HCT116 (cell line): ENCODE measurements around the gene WNT1. TPM values are rescaled to one million over a fixed set of nuclear protein-coding genes. Genes with fewer than 3 reads are reported as not detected.
A peak's percentile ranks its signal among the peaks of the same experiment; 100 is the strongest.

Experiments
- ATAC-seq: fragments of 200-7000 bp; cut with Tn5 transposase; 2 replicates; pipeline ENCODE4 v1.9.1; 2020; ENCODE audit warnings: mild to moderate bottlenecking, moderate library complexity
- BruUV-seq: library from RNA; stranded (reverse); fragments of 400-500 nt; replicated peaks from 2 replicates; lab custom pipeline; 2021; lab: Mats Ljungman, UMichigan
- CTCF ChIA-PET: fragments of 300-600 bp; sonication (Branson Sonifier 250); formaldehyde crosslinking; loops from one replicate; lab custom pipeline; 2021; ENCODE audit warnings: antibody characterized with exemption; lab: Charles Lee
- POLR2A ChIA-PET: fragments of 300-600, 350-600 bp; sonication (Branson Sonifier 250); formaldehyde crosslinking; loops from one replicate; lab custom pipeline; 2021; ENCODE audit warnings: antibody characterized with exemption; lab: Charles Lee
- RAD21 ChIA-PET, 2 experiments: fragments of 300-600 bp; sonication (Branson Sonifier 250); formaldehyde crosslinking; loops; one replicate each; lab custom pipeline; 2023; ENCODE audit warnings: low total read pairs in 2 of 2; ENCODE audit not compliant: uncharacterized antibody in 2 of 2, unreplicated experiment in 2 of 2, low non-redundant PET in 1 of 2; lab: Charles Lee
- DNase-seq: peaks from one replicate; pipeline ENCODE4 v3.0.0-alpha.2; 2010; ENCODE audit warnings: low read depth, low spot score
- H2AFZ ChIP-seq: fragments of 200-600 bp; shearing (Covaris generic), sonication (generic); 2 replicates; pipeline ENCODE4 v1.6.1; 2017; ENCODE audit warnings: low read depth, mixed run types, mixed read lengths, antibody characterized with exemption, low read length; ENCODE audit not compliant: poor library complexity, severe bottlenecking
- H3K27ac ChIP-seq: 2 replicates; pipeline ENCODE4 v1.5.1; 2012; ENCODE audit warnings: low read depth, low read length
- H3K27me3 ChIP-seq: fragments of 200-600 bp; sonication (generic); 2 replicates; pipeline ENCODE4 v1.6.1; 2016; ENCODE audit warnings: mixed run types, low read length, mixed read lengths; ENCODE audit not compliant: insufficient read depth
- H3K36me3 ChIP-seq, 2 experiments: fragments of 200-500 bp in 1 of 2; fragments of 200-600 bp in 1 of 2; sonication (Bioruptor generic) in 1 of 2; sonication (generic) in 1 of 2; 2 replicates each; pipeline versions ENCODE4 v1.5.1 to v1.6.1; 2014 to 2016; ENCODE audit warnings: low read length in 2 of 2, inconsistent platforms in 1 of 2, mixed read lengths in 1 of 2, mixed run types in 1 of 2; ENCODE audit not compliant: insufficient read depth in 2 of 2, control insufficient read depth in 1 of 2
- H3K4me1 ChIP-seq, 2 experiments: fragments of 200-600 bp in 1 of 2; sonication (generic) in 1 of 2; 2 replicates each; pipeline versions ENCODE4 v1.5.1 to v1.6.1; 2012 to 2017; ENCODE audit warnings: low read length in 2 of 2, inconsistent platforms in 1 of 2, mild to moderate bottlenecking in 1 of 2, mixed read lengths in 1 of 2, mixed run types in 1 of 2, moderate library complexity in 1 of 2; ENCODE audit not compliant: insufficient read depth in 2 of 2, control insufficient read depth in 1 of 2
- H3K4me2 ChIP-seq: fragments of 200-600 bp; sonication (generic); 2 replicates; pipeline ENCODE4 v1.6.1; 2017; ENCODE audit warnings: mixed run types, low read length, mixed read lengths
- H3K4me3 ChIP-seq, 2 experiments: fragments of 200-600 bp in 1 of 2; sonication (generic) in 1 of 2; replicated peaks in 1 of 2; 2 replicates each; pipeline ENCODE4 v1.5.1; 2011 to 2016; ENCODE audit warnings: low read length in 2 of 2, control low read depth in 1 of 2, low read depth in 1 of 2, mild to moderate bottlenecking in 1 of 2, mixed read lengths in 1 of 2, mixed run types in 1 of 2
- H3K79me2 ChIP-seq: fragments of 200-600 bp; sonication (generic); 2 replicates; pipeline ENCODE4 v1.6.1; 2017; ENCODE audit warnings: mild to moderate bottlenecking, mixed run types, low read length, moderate library complexity, mixed read lengths; ENCODE audit not compliant: insufficient read depth
- H3K9ac ChIP-seq: fragments of 200-600 bp; sonication (generic); 2 replicates; pipeline ENCODE4 v1.6.1; 2016; ENCODE audit warnings: low read length, mixed read lengths
- H3K9me2 ChIP-seq: fragments of 200-600 bp; sonication (generic), shearing (Covaris generic); 2 replicates; pipeline ENCODE4 v1.6.1; 2017; ENCODE audit warnings: mixed run types, mild to moderate bottlenecking, moderate library complexity; ENCODE audit not compliant: insufficient read depth
- H3K9me3 ChIP-seq, 2 experiments: fragments of 200-500 bp in 1 of 2; fragments of 200-600 bp in 1 of 2; sonication (Bioruptor generic) in 1 of 2; sonication (generic) in 1 of 2; 2 replicates each; pipeline ENCODE4 v1.6.1; 2014 to 2017; ENCODE audit warnings: low read length in 2 of 2, mixed read lengths in 2 of 2, inconsistent platforms in 1 of 2, low read depth in 1 of 2, mild to moderate bottlenecking in 1 of 2, mixed run types in 1 of 2, moderate library complexity in 1 of 2; ENCODE audit not compliant: control insufficient read depth in 1 of 2, insufficient read depth in 1 of 2
- H4K20me1 ChIP-seq: fragments of 200-600 bp; sonication (generic), shearing (Covaris generic); 2 replicates; pipeline ENCODE4 v1.6.1; 2017; ENCODE audit warnings: mixed run types, mild to moderate bottlenecking, moderate library complexity; ENCODE audit not compliant: insufficient read depth
- POLR2A ChIP-seq: IDR thresholded peaks from 2 replicates; pipeline ENCODE4 v1.7.0; 2011; ENCODE audit warnings: borderline replicate concordance; ENCODE audit not compliant: insufficient read depth, insufficient read length; ENCODE audit errors: extremely low read depth
- POLR2AphosphoS5 ChIP-seq: IDR thresholded peaks from 2 replicates; pipeline ENCODE4 v1.6.1; 2011; ENCODE audit warnings: mild to moderate bottlenecking, low read depth, low read length, moderate library complexity
- RAD21 ChIP-seq: IDR thresholded peaks from 2 replicates; pipeline ENCODE4 v1.6.1; 2012; ENCODE audit warnings: low read depth, mild to moderate bottlenecking
- SP1 ChIP-seq: IDR thresholded peaks from 2 replicates; pipeline ENCODE4 v1.6.1; 2012; ENCODE audit warnings: low read depth
- SRF ChIP-seq: IDR thresholded peaks from 2 replicates; pipeline ENCODE4 v1.6.1; 2012; ENCODE audit warnings: low read depth
- intact Hi-C: fragments of 100-400 bp; cut with micrococcal nuclease; formaldehyde crosslinking; loops from 2 replicates; pipeline ENCODE4 v1.10.0; 2022
- total RNA-seq: library from RNA; stranded (reverse); gene quantifications from one replicate; pipeline ENCODE4 v1.2.1, GENCODE V29; 2021; ENCODE audit not compliant: unreplicated experiment
- TF ChIP-seq, protein P1 (sequence below): IDR thresholded peaks from 2 replicates; pipeline ENCODE4 v1.6.1; 2012
- TF ChIP-seq, protein P2 (sequence below), 3 experiments: fragments of 200-600 bp in 1 of 3; sonication (generic) in 1 of 3; IDR thresholded peaks in 2 of 3; conservative IDR thresholded peaks in 1 of 3; 2 replicates each; pipeline ENCODE4 v1.5.1; 2012 to 2017; ENCODE audit warnings: low read depth in 2 of 3, low read length in 2 of 3, antibody characterized with exemption in 1 of 3, borderline replicate concordance in 1 of 3, control low read depth in 1 of 3, mild to moderate bottlenecking in 1 of 3, mixed read lengths in 1 of 3, mixed run types in 1 of 3, moderate library complexity in 1 of 3; ENCODE audit not compliant: insufficient read depth in 1 of 3
- TF ChIP-seq, protein P3 (sequence below): IDR thresholded peaks from 2 replicates; pipeline ENCODE4 v1.6.1; 2011; ENCODE audit warnings: mild to moderate bottlenecking, low read length, moderate library complexity; ENCODE audit not compliant: insufficient replicate concordance; ENCODE audit errors: extremely low read depth
- TF ChIP-seq, protein P4 (sequence below): IDR thresholded peaks from 2 replicates; pipeline ENCODE4 v1.6.1; 2012; ENCODE audit warnings: low read depth

Gene WNT1
- total RNA-seq, 1 experiment from 2014 or later = not detected

DNA sequence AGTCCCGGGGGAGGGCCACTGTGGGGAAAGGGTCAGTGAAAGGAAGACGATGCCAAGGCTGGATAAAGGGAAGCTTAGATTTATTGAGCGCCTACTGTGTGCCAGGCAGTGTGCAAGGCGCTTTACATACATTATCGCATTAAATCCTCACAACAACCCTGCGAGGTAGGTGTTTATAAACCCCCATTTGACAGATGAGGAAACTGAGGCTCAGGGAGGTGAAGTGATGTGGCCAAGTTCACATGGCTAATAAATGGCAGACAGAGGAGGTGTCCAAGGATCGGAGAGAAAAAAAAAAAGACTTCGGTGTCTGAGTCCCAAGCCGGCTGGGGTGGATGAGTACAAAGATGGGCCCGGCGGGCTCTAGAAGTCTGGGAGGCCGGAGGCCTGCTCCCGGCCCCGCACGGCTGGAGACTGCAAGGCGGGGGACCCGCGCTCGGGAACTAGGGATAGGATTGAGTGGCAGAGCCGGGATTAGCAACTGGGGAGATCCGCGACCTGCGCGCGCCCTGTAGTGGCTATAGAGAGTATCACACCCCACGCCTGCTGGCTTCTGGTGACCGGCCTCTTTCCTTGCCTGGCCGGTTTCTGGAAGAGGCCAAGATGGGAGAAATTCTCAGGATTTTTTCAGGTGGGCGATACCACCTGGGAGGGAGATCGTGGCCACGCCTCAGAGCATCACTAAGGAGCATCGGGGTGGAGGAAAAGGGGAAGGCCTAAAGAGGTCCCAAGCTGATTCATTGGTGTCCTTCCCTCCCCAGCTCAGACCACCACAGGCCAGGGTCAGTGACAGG, 17.2 kb downstream of the WNT1 start:
- CTCF ChIA-PET = interaction anchor here (1.4 to 3.3 kb wide), 2 partner anchors 17 to 142 kb away, joined by 4 to 15 read pairs; partner anchors contain the start of gene WNT1
- POLR2A ChIA-PET = no interaction called here

More for the DNA sequence above, 17.2 kb downstream of the WNT1 start:
- Histone ChIP-seq H3K9me2 (no peaks in the 10 kb centered on the region), H3K4me2 (peak overlapping the region; percentile 51), H3K27me3 (no peaks in the 10 kb centered on the region), H3K4me1 (peaks cover 9 to 42% of the 10 kb centered on the region in 2 experiments), H2AFZ (no peak overlapping the region), H3K27ac (no peak overlapping the region), H4K20me1 (no peaks in the 10 kb centered on the region), H3K4me3 (peak overlapping the region; percentile 4 to 19; a peak in 2 of 4 replicates)
- intact Hi-C loops = loop anchor here (1.0 to 2.0 kb wide), 2 partner anchors 58 to 143 kb away; partner anchors contain the start of gene DDX23
- BruUV-seq = no TSS peak
- DNase-seq = peak; percentile 71
- RAD21 ChIA-PET = interaction anchor here in 1 of 2 experiments (0.7 kb wide), 1 partner anchor 142 kb away, joined by 3 read pairs; no protein-coding TSS in a partner anchor
- TF ChIP-seq POLR2AphosphoS5 = peak; percentile 17; the same call in 1 of the 2 replicates
- TF ChIP-seq SP1 = no peak
- TF ChIP-seq, protein P1, sequence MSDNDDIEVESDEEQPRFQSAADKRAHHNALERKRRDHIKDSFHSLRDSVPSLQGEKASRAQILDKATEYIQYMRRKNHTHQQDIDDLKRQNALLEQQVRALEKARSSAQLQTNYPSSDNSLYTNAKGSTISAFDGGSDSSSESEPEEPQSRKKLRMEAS = 0 out of 2 replicates have a peak, but pooled peaks have one; percentile 24
- TF ChIP-seq SRF = no peak
- TF ChIP-seq, protein P2, sequence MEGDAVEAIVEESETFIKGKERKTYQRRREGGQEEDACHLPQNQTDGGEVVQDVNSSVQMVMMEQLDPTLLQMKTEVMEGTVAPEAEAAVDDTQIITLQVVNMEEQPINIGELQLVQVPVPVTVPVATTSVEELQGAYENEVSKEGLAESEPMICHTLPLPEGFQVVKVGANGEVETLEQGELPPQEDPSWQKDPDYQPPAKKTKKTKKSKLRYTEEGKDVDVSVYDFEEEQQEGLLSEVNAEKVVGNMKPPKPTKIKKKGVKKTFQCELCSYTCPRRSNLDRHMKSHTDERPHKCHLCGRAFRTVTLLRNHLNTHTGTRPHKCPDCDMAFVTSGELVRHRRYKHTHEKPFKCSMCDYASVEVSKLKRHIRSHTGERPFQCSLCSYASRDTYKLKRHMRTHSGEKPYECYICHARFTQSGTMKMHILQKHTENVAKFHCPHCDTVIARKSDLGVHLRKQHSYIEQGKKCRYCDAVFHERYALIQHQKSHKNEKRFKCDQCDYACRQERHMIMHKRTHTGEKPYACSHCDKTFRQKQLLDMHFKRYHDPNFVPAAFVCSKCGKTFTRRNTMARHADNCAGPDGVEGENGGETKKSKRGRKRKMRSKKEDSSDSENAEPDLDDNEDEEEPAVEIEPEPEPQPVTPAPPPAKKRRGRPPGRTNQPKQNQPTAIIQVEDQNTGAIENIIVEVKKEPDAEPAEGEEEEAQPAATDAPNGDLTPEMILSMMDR (IDR thresholded peaks at IDR 0.05 in 2 of 3, conservative IDR thresholded peaks at IDR 0.05 in 1 of 3; ENCODE audit: borderline replicate concordance in 1 of 3, insufficient read depth in 1 of 3, low read depth in 2 of 3, low read length in 2 of 3) = peak; percentile 74 to 80 (median 78)
- TF ChIP-seq, protein P3, sequence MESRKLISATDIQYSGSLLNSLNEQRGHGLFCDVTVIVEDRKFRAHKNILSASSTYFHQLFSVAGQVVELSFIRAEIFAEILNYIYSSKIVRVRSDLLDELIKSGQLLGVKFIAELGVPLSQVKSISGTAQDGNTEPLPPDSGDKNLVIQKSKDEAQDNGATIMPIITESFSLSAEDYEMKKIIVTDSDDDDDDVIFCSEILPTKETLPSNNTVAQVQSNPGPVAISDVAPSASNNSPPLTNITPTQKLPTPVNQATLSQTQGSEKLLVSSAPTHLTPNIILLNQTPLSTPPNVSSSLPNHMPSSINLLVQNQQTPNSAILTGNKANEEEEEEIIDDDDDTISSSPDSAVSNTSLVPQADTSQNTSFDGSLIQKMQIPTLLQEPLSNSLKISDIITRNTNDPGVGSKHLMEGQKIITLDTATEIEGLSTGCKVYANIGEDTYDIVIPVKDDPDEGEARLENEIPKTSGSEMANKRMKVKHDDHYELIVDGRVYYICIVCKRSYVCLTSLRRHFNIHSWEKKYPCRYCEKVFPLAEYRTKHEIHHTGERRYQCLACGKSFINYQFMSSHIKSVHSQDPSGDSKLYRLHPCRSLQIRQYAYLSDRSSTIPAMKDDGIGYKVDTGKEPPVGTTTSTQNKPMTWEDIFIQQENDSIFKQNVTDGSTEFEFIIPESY = no peak
- no peak for TF ChIP-seq POLR2A
- TF ChIP-seq, protein P4, sequence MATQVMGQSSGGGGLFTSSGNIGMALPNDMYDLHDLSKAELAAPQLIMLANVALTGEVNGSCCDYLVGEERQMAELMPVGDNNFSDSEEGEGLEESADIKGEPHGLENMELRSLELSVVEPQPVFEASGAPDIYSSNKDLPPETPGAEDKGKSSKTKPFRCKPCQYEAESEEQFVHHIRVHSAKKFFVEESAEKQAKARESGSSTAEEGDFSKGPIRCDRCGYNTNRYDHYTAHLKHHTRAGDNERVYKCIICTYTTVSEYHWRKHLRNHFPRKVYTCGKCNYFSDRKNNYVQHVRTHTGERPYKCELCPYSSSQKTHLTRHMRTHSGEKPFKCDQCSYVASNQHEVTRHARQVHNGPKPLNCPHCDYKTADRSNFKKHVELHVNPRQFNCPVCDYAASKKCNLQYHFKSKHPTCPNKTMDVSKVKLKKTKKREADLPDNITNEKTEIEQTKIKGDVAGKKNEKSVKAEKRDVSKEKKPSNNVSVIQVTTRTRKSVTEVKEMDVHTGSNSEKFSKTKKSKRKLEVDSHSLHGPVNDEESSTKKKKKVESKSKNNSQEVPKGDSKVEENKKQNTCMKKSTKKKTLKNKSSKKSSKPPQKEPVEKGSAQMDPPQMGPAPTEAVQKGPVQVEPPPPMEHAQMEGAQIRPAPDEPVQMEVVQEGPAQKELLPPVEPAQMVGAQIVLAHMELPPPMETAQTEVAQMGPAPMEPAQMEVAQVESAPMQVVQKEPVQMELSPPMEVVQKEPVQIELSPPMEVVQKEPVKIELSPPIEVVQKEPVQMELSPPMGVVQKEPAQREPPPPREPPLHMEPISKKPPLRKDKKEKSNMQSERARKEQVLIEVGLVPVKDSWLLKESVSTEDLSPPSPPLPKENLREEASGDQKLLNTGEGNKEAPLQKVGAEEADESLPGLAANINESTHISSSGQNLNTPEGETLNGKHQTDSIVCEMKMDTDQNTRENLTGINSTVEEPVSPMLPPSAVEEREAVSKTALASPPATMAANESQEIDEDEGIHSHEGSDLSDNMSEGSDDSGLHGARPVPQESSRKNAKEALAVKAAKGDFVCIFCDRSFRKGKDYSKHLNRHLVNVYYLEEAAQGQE = no peak
- peak; percentile 84 for TF ChIP-seq RAD21
- TF ChIP-seq, all 23 proteins: peak for 4
- Histone ChIP-seq H3K36me3 (no peaks in the 10 kb centered on the region), H3K9ac (0 out of 2 replicates have a peak overlapping the region, but pooled peaks have one; percentile 19), H3K79me2 (peaks cover 10% of the 10 kb centered on the region; the same call in 1 of the 2 replicates), H3K9me3 (no peaks in the 10 kb centered on the region)
- peak; percentile 70 for ATAC-seq
